ENCODE results near the gene CAMK1D. TPM values are rescaled to one million over a fixed set of nuclear protein-coding genes. Genes with fewer than 3 reads are reported as not detected.

The CAMK1D gene
- total and polyA plus RNA-seq, 2 donors (not counting 3 experiments of a cell fraction or from before 2014, with no cell fraction given), result 0.37 to 4.2 TPM

DNA sequence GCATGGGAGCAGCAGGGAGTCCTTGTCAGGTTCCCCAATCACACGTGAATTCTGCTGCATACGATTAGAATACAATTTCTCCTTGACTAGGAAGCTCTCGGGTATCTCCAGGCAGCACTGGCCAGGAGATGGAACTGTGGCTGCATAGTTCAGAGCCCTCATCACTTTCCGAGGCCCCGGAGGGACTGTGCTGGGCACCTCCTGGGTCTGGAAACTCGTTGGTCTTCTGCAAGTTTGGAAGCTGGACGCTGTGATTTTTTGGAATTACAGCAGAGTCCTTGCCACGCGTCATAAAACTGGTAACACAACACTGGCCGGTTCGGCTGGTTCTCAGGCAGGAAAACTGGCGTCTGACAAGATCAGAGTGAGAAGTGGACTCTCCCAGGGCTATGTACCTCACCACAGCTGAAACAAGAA is 436.1 kb downstream of the CAMK1D start:
- no peaks in the 10 kb centered on the region for H3K79me2 ChIP-seq (ENCODE audit: control insufficient read depth, insufficient read depth, low read length)
- H3K9me1 ChIP-seq (replicated peaks; ENCODE audit: control insufficient read depth, extremely low read depth, insufficient read depth, low read length), result no peaks in the 10 kb centered on the region
- intact Hi-C loops (cut with micrococcal nuclease), result no loop called here
- no peaks in the 10 kb centered on the region for H3K9me3 ChIP-seq (replicated peaks; ENCODE audit: control insufficient read depth, insufficient read depth, low read length)
- no peak for TF ChIP-seq EZH2 (IDR thresholded peaks at IDR 0.05; ENCODE audit: borderline replicate concordance, low read depth, low read length, severe bottlenecking)
- TF ChIP-seq MYC (IDR thresholded peaks at IDR 0.05; ENCODE audit: low read depth, low read length), result no peak
- TF ChIP-seq POLR2AphosphoS5 (IDR thresholded peaks at IDR 0.05; ENCODE audit: insufficient read depth, low read depth, low read length), result no peak
- TF ChIP-seq FOS (IDR thresholded peaks at IDR 0.05; ENCODE audit: borderline replicate concordance, insufficient read depth, low read length), result no peak
- TF ChIP-seq, protein P1, sequence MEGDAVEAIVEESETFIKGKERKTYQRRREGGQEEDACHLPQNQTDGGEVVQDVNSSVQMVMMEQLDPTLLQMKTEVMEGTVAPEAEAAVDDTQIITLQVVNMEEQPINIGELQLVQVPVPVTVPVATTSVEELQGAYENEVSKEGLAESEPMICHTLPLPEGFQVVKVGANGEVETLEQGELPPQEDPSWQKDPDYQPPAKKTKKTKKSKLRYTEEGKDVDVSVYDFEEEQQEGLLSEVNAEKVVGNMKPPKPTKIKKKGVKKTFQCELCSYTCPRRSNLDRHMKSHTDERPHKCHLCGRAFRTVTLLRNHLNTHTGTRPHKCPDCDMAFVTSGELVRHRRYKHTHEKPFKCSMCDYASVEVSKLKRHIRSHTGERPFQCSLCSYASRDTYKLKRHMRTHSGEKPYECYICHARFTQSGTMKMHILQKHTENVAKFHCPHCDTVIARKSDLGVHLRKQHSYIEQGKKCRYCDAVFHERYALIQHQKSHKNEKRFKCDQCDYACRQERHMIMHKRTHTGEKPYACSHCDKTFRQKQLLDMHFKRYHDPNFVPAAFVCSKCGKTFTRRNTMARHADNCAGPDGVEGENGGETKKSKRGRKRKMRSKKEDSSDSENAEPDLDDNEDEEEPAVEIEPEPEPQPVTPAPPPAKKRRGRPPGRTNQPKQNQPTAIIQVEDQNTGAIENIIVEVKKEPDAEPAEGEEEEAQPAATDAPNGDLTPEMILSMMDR (IDR thresholded peaks at IDR 0.05; ENCODE audit: extremely low read depth in 1 of 2, insufficient read depth in 1 of 2, low read depth in 1 of 2, low read length in 2 of 2), result no peak
- TF ChIP-seq, protein P2, sequence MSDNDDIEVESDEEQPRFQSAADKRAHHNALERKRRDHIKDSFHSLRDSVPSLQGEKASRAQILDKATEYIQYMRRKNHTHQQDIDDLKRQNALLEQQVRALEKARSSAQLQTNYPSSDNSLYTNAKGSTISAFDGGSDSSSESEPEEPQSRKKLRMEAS (IDR thresholded peaks at IDR 0.05; ENCODE audit: insufficient read depth, insufficient read length), result no peak
- TF ChIP-seq GATA2 (IDR thresholded peaks at IDR 0.05; ENCODE audit: insufficient read depth, insufficient read length, low read depth, low read length), result no peak
- TF ChIP-seq POLR2A (IDR thresholded peaks at IDR 0.05; ENCODE audit: low read depth, low read length), result no peak
- TF ChIP-seq JUN (IDR thresholded peaks at IDR 0.05; ENCODE audit: borderline replicate concordance, insufficient read depth, insufficient read length, low read depth), result no peak
- ChIA-PET POLR2A (no interaction called here), CTCF (interaction anchor here (1.2 to 8.4 kb wide), 2 partner anchors 13 to 117 kb away, joined by 4 to 237 read pairs; no protein-coding TSS in a partner anchor)
- no peaks in the 10 kb centered on the region for H3K27me3 ChIP-seq (ENCODE audit: control insufficient read depth in 2 of 2, insufficient read depth in 2 of 2, low read length in 2 of 2)
- H2AFZ ChIP-seq (ENCODE audit: low read depth, low read length), result no peak overlapping the region
- H3K4me1 ChIP-seq (ENCODE audit: control insufficient read depth, extremely low read depth, insufficient read depth, low read length), result peaks cover 3% of the 10 kb centered on the region
- no peak for DNase-seq (ENCODE audit: low read depth, low spot score)
- dilution Hi-C loops (cut with MboI; ENCODE audit: extremely low pct_ligation_motif_present, low sequenced_read_pairs), result no loop called here
- H3K36me3 ChIP-seq (ENCODE audit: control insufficient read depth in 2 of 2, extremely low read depth in 1 of 2, insufficient read depth in 2 of 2, low read length in 2 of 2), result no peaks in the 10 kb centered on the region
- H3K4me3 ChIP-seq (replicated peaks in 1 of 3; ENCODE audit: insufficient read depth in 1 of 3, low read depth in 1 of 3, low read length in 3 of 3), result no peak overlapping the region
- no peaks in the 10 kb centered on the region for H4K20me1 ChIP-seq (replicated peaks; ENCODE audit: control insufficient read depth, extremely low read depth, insufficient read depth, low read length)
- no peak overlapping the region for H3K27ac ChIP-seq (ENCODE audit: insufficient read depth, low read depth, low read length)
- H3K9ac ChIP-seq (replicated peaks; ENCODE audit: extremely low read depth, insufficient read depth, low read length), result no peak overlapping the region
- FAIRE-seq, result no peak
- no TSS peak for BruUV-seq (replicated peaks)
- H3K4me2 ChIP-seq (ENCODE audit: insufficient read depth, low read length), result no peak overlapping the region

Data from endothelial cell of umbilical vein (primary cell).